Measurements from ENCODE around the gene SPATC1L.
"Not testable (repeated sequence)": the region's sequence is repeated elsewhere in the genome, so short reads cannot be mapped to it uniquely, and the experiment has no call there.

DNA sequence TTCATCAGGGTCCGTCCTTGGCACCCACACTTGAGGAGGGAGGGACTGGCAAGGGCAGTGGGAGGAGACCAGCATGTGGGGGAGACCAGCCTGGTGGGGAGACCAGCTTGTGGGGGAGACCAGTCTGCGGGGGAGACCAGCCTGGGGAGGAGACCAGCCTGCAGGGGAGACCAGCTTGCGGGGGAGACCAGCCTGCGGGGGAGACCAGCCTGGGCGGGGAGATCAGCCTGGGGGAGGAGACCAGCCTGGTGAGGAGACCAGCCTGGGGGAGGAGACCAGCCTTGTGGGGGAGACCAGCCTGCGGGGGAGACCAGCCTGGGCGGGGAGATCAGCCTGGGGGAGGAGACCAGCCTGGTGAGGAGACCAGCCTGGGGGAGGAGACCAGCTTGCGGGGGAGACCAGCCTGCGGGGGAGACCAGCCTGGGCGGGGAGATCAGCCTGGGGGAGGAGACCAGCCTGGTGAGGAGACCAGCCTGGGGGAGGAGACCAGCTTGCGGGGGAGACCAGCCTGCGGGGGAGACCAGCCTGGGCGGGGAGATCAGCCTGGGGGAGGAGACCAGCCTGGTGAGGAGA is 836 bp downstream of the SPATC1L start:
- TF ChIP-seq, protein P1, sequence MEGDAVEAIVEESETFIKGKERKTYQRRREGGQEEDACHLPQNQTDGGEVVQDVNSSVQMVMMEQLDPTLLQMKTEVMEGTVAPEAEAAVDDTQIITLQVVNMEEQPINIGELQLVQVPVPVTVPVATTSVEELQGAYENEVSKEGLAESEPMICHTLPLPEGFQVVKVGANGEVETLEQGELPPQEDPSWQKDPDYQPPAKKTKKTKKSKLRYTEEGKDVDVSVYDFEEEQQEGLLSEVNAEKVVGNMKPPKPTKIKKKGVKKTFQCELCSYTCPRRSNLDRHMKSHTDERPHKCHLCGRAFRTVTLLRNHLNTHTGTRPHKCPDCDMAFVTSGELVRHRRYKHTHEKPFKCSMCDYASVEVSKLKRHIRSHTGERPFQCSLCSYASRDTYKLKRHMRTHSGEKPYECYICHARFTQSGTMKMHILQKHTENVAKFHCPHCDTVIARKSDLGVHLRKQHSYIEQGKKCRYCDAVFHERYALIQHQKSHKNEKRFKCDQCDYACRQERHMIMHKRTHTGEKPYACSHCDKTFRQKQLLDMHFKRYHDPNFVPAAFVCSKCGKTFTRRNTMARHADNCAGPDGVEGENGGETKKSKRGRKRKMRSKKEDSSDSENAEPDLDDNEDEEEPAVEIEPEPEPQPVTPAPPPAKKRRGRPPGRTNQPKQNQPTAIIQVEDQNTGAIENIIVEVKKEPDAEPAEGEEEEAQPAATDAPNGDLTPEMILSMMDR (IDR thresholded peaks at IDR 0.05), result not testable (repeated sequence)
- not testable (repeated sequence) for TF ChIP-seq EP300 (IDR thresholded peaks at IDR 0.05); POLR2A (IDR thresholded peaks at IDR 0.05; ENCODE audit: low read depth); POLR2AphosphoS5 (IDR thresholded peaks at IDR 0.05)
